Measurements from ENCODE around the gene P2RY11.

DNA sequence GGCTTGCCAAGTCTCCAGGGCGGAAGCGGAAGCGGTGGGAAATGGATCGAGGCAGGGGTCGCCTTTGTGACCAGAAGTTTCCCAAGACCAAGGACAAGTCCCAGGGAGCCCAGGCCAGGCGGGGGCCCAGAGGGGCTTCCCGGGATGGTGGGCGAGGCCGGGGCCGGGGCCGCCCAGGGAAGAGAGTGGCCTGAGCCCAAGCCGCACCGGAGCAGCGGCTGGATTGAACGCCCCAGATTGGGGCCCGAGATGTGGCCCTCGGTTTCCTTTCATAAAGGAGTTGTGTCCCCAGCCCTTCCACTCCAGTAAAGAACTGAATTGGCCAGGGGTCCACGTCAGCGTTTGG, 548 bp upstream of the P2RY11 start:
- TF ChIP-seq POLR2A (IDR thresholded peaks at IDR 0.05; ENCODE audit: low read length) (no peak), GATA1 (IDR thresholded peaks at IDR 0.05; ENCODE audit: low read depth, low read length) (no peak)

Measured in erythroblast (primary cell).